GM12865 (cell line): ENCODE data around the gene PARN.

ENCODE experiments used
- DNase-seq: peaks from one replicate; pipeline ENCODE4 v3.0.0; 2010; ENCODE audit warnings: low read depth
- H3K4me3 ChIP-seq: 2 replicates; pipeline ENCODE4 v1.5.1; 2011; ENCODE audit warnings: mild to moderate bottlenecking, low read depth, low read length, control low read depth
- CTCF ChIP-seq: IDR thresholded peaks from 2 replicates; pipeline ENCODE4 v1.5.1; 2011; ENCODE audit warnings: low read length, control low read depth, low read depth, inconsistent platforms; ENCODE audit not compliant: insufficient read depth; ENCODE audit errors: missing control alignments

Gene PARN

GRCh38 chr16:14509675-14510132 lies 120.4 kb downstream of the PARN start:
- no peak for TF ChIP-seq CTCF
- no peak for DNase-seq
- H3K4me3 ChIP-seq, result no peak overlapping the region

GRCh38 chr16:14509055-14509454 lies 121.0 kb downstream of the PARN start:
- no peak for DNase-seq
- H3K4me3 ChIP-seq, result no peak overlapping the region
- no peak for TF ChIP-seq CTCF

GRCh38 chr16:14505846-14506245 lies 124.2 kb downstream of the PARN start:
- no peak overlapping the region for H3K4me3 ChIP-seq
- DNase-seq, result no peak
- TF ChIP-seq CTCF, result no peak

- peak; percentile 85 for DNase-seq
- TF ChIP-seq CTCF, result no peak
- H3K4me3 ChIP-seq, result no peak overlapping the region; the same call in 1 of the 2 replicates
Observed at GRCh38 chr16:14502932-14503741, 126.9 kb downstream of the PARN start.

GRCh38 chr16:14502256-14502875 lies 127.7 kb downstream of the PARN start:
- TF ChIP-seq CTCF, result no peak
- peak; percentile 23 for DNase-seq
- no peak overlapping the region for H3K4me3 ChIP-seq

- no peak overlapping the region for H3K4me3 ChIP-seq
- peak; percentile 74 for DNase-seq
- no peak for TF ChIP-seq CTCF
Observed at GRCh38 chr16:14501331-14502255, 128.5 kb downstream of the PARN start.
